Upper lobe of left lung (tissue), 4 donors: ENCODE measurements around the gene DDA1.

Experiments used
- EP300 ChIP-seq, 4 donors: sonication (generic); formaldehyde crosslinking; IDR thresholded peaks; one replicate each; pipeline ENCODE4 v1.5.1; 2017; ENCODE audit warnings: antibody characterized with exemption in 4 of 4, control low read depth in 2 of 4
- POLR2A ChIP-seq, 4 donors: fragments of 450-650 bp; IDR thresholded peaks; one replicate each; pipeline ENCODE4 v1.5.1; 2016 to 2017; ENCODE audit warnings: antibody characterized with exemption in 4 of 4, mild to moderate bottlenecking in 2 of 4
- TF ChIP-seq, protein P1 (sequence below), 6 experiments: fragments of 450-650 bp in 4 of 6; fragments of 200-600 bp in 2 of 6; sonication (generic) in 2 of 6; IDR thresholded peaks; one replicate each; pipeline ENCODE4 v1.5.1; 2016 to 2019; ENCODE audit warnings: antibody characterized with exemption in 6 of 6

- TF ChIP-seq, protein P1, sequence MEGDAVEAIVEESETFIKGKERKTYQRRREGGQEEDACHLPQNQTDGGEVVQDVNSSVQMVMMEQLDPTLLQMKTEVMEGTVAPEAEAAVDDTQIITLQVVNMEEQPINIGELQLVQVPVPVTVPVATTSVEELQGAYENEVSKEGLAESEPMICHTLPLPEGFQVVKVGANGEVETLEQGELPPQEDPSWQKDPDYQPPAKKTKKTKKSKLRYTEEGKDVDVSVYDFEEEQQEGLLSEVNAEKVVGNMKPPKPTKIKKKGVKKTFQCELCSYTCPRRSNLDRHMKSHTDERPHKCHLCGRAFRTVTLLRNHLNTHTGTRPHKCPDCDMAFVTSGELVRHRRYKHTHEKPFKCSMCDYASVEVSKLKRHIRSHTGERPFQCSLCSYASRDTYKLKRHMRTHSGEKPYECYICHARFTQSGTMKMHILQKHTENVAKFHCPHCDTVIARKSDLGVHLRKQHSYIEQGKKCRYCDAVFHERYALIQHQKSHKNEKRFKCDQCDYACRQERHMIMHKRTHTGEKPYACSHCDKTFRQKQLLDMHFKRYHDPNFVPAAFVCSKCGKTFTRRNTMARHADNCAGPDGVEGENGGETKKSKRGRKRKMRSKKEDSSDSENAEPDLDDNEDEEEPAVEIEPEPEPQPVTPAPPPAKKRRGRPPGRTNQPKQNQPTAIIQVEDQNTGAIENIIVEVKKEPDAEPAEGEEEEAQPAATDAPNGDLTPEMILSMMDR (IDR thresholded peaks at IDR 0.05): no peak
- no peak for TF ChIP-seq POLR2A (IDR thresholded peaks at IDR 0.05)
- no peak for TF ChIP-seq EP300 (IDR thresholded peaks at IDR 0.05)
Measured at GRCh38 chr19:17286263-17286662, 23.1 kb upstream of the DDA1 start.
